ENCODE data around the gene CRYGC.

- no peak for TF ChIP-seq CTCF (IDR thresholded peaks at IDR 0.05; ENCODE audit: insufficient read depth, low read depth, low read length)
- TF ChIP-seq EZH2 (IDR thresholded peaks at IDR 0.05; ENCODE audit: insufficient read depth, low read length): no peak
These were observed 7.4 kb downstream of the CRYGC start for GRCh38 chr2:208122248-208122647.

Data from astrocyte (in vitro differentiated cells and primary cell).